Glutamatergic neuron (in vitro differentiated cells): ENCODE results near the gene EIF4B. TPM values are rescaled to one million over a fixed set of nuclear protein-coding genes. Genes with fewer than 3 reads are reported as not detected.

Source experiments
- DNase-seq: peaks from one replicate; pipeline ENCODE4 v3.0.0; 2022
- H3K27ac Mint-ChIP-seq: one replicate; pipeline ENCODE4 v1.8.0; 2020; ENCODE audit warnings: mild to moderate bottlenecking, mixed read lengths, inconsistent platforms; ENCODE audit not compliant: unreplicated experiment
- H3K27me3 Mint-ChIP-seq: one replicate; pipeline ENCODE4 v1.8.0; 2020; ENCODE audit warnings: mild to moderate bottlenecking, moderate library complexity, mixed read lengths, inconsistent platforms; ENCODE audit not compliant: unreplicated experiment
- H3K36me3 Mint-ChIP-seq: one replicate; pipeline ENCODE4 v1.8.0; 2020; ENCODE audit warnings: mild to moderate bottlenecking, mixed read lengths, inconsistent platforms; ENCODE audit not compliant: unreplicated experiment
- H3K4me1 Mint-ChIP-seq: one replicate; pipeline ENCODE4 v1.8.0; 2020; ENCODE audit warnings: mild to moderate bottlenecking, low read depth, mixed read lengths, inconsistent platforms; ENCODE audit not compliant: unreplicated experiment
- H3K4me3 Mint-ChIP-seq: one replicate; pipeline ENCODE4 v1.8.0; 2020; ENCODE audit warnings: mild to moderate bottlenecking, mixed read lengths, inconsistent platforms; ENCODE audit not compliant: unreplicated experiment
- H3K9me3 Mint-ChIP-seq: one replicate; pipeline ENCODE4 v1.8.0; 2020; ENCODE audit warnings: mild to moderate bottlenecking, moderate library complexity, mixed read lengths, inconsistent platforms; ENCODE audit not compliant: unreplicated experiment
- CTCF ChIP-seq: fragments of 200-600 bp; sonication (generic); IDR thresholded peaks from one replicate; pipeline ENCODE4 v1.5.0; 2021; ENCODE audit not compliant: partially characterized antibody, unreplicated experiment
- total RNA-seq: library from RNA; stranded (reverse); fragmentation: NEBNext Ultra II Directional; extraction: Animal tissue kit (Norgen Biotek cat#: 25700); gene quantifications from one replicate; pipeline ENCODE4 v1.2.1, GENCODE V29; 2021; ENCODE audit not compliant: unreplicated experiment

Gene EIF4B
- total RNA-seq, 1 donor from 2014 or later, result 283 TPM

- Mint-ChIP-seq H3K4me1 (peaks cover 20% of the 10 kb centered on the region), H3K27me3 (peaks cover 15% of the 10 kb centered on the region), H3K9me3 (peaks cover 5% of the 10 kb centered on the region), H3K36me3 (no peaks in the 10 kb centered on the region), H3K4me3 (peak overlapping the region; percentile 28), H3K27ac (peak overlapping the region; percentile 28)
- peak; percentile 32 for DNase-seq
- no peak for TF ChIP-seq CTCF
These were observed 42.6 kb downstream of the EIF4B start for GRCh38 chr12:53048780-53049401.

DNA sequence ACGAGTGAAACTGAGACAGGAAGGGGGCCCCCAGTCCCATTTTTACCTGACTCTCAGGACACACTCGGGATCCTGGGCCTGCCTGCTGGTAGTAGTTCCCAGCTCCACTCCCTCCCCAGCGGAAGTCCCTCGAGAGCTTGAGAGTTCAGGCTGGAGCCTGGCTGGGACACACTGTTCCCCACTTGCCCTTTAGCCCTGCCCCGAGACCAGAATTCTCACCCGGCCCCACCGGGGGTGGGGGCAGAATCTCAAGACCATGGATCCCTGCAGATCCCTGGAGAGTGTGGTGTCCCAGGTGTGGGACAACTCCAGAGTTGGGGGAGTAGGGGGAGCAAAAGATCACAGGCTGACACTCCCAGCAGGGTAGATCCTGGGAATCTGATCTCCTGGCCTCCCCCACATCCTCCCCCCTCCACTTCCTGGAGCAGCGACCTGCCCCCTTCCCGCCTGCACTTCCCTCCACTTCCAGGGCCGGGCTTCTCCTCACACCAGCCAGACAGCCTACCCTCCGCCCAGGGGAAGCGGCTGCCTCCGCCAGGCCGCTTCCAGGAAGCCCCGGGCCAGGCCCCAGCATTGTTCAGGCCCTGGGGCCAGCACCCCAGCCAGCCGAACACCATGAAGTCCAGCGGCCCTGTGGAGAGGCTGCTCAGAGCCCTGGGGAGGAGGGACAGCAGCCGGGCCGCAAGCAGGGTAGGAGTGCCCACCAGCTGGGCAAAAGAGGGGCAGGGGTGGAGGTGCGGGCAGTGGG, 43.5 kb downstream of the EIF4B start, which contains the start of gene TNS2:
TSS of gene TNS2 (plus strand) at position 495 of the 748 bp plus-strand sequence. CDS start at position 616, 121 bp downstream.
- peak within 1 kb of the TSS; percentile 28 for H3K27ac Mint-ChIP-seq
- H3K27me3 Mint-ChIP-seq, result peaks cover 13% of the 10 kb centered on the region
- TF ChIP-seq CTCF, result no peak
- peak within 1 kb of the TSS; percentile 28 for H3K4me3 Mint-ChIP-seq
- H3K36me3 Mint-ChIP-seq, result no peaks in the 10 kb centered on the region
- H3K4me1 Mint-ChIP-seq, result peaks cover 18% of the 10 kb centered on the region
- peaks cover 3% of the 10 kb centered on the region for H3K9me3 Mint-ChIP-seq
- DNase-seq, result peak; percentile 46

GRCh38 chr12:53050426-53051057, 44.3 kb downstream of the EIF4B start:
- Mint-ChIP-seq H3K4me1 (peaks cover 17% of the 10 kb centered on the region), H3K9me3 (peaks cover 4% of the 10 kb centered on the region), H3K27me3 (peaks cover 15% of the 10 kb centered on the region), H3K27ac (peak overlapping the region; percentile 17), H3K4me3 (peak overlapping the region; percentile 20), H3K36me3 (no peaks in the 10 kb centered on the region)
- no peak for DNase-seq
- TF ChIP-seq CTCF, result no peak

DNA sequence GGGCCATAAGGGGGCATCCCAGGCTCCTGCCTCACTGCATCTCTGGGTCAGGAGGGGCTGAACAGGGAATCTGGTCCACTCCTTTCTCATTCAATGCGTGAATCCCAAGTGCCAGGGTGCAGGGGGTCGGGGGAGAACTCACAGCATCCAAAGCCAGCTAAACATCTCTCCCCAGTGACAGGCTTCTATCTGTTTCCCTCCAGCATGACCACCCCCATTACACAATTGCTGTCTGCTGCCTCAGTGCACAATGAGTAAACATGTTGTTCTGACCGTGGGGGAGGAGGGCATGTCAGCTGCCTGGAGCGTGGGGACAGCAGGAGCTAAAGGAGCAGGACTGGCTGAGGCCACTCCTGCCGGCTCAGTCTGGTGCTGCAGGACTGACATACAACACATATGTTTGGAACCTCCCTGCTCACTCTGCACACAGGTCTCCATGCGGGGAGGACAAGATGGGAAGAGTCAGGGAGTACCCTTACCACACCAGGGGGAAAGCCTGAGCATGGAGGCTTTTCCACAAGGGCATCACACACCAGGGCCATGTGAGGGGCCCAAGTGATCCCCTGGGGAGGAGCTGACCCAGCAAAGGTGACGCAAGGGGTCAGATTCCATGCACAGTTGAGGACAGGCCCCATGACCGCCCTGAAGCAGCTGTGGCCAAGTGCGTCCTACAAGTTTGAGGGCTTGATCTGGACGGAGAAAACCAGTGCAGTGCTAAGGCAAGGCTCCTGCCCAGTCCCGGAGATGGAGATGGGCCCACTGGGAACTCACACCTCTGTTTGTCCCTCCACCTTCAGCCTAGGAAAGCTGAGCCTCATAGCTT, 45.0 kb downstream of the EIF4B start:
- DNase-seq, result peak; percentile 40
- no peaks in the 10 kb centered on the region for H3K36me3 Mint-ChIP-seq
- TF ChIP-seq CTCF, result no peak
- H3K27ac Mint-ChIP-seq, result peak overlapping the region; percentile 57
- H3K9me3 Mint-ChIP-seq, result peaks cover 4% of the 10 kb centered on the region
- peaks cover 12% of the 10 kb centered on the region for H3K27me3 Mint-ChIP-seq
- peaks cover 17% of the 10 kb centered on the region for H3K4me1 Mint-ChIP-seq
- peak overlapping the region; percentile 66 for H3K4me3 Mint-ChIP-seq
